VCaP (cell line): ENCODE results near the gene SEC11C.

Experiments
- H3K27ac ChIP-seq: fragments of 450-650 bp; 2 replicates; pipeline ENCODE4 v1.5.1; 2017
- CTCF ChIP-seq: fragments of 450-650 bp; conservative IDR thresholded peaks from 2 replicates; pipeline ENCODE4 v1.5.1; 2017; ENCODE audit warnings: mild to moderate bottlenecking, moderate library complexity

Gene SEC11C

GRCh38 chr18:59198215-59198614, 58.5 kb downstream of the SEC11C start:
- TF ChIP-seq CTCF: no peak
- no peak overlapping the region for H3K27ac ChIP-seq

- no peak overlapping the region for H3K27ac ChIP-seq
- TF ChIP-seq CTCF: no peak
Observed at GRCh38 chr18:59200787-59201186, 61.1 kb downstream of the SEC11C start.

- no peak for TF ChIP-seq CTCF
- no peak overlapping the region for H3K27ac ChIP-seq
Observed at GRCh38 chr18:59202258-59202820, 62.7 kb downstream of the SEC11C start.

GRCh38 chr18:59207506-59207905, 67.8 kb downstream of the SEC11C start:
- TF ChIP-seq CTCF: no peak
- H3K27ac ChIP-seq: no peak overlapping the region
